NCI-H774 (cell line): Measurements from ENCODE around the gene SELENOO.
"Not testable (repeated sequence)": the region's sequence is repeated elsewhere in the genome, so short reads cannot be mapped to it uniquely, and the experiment has no call there.

Source experiments
- DNase-seq: peaks from one replicate; lab custom pipeline; 2025; lab: John Stamatoyannopoulos, UW

Gene SELENOO

DNA sequence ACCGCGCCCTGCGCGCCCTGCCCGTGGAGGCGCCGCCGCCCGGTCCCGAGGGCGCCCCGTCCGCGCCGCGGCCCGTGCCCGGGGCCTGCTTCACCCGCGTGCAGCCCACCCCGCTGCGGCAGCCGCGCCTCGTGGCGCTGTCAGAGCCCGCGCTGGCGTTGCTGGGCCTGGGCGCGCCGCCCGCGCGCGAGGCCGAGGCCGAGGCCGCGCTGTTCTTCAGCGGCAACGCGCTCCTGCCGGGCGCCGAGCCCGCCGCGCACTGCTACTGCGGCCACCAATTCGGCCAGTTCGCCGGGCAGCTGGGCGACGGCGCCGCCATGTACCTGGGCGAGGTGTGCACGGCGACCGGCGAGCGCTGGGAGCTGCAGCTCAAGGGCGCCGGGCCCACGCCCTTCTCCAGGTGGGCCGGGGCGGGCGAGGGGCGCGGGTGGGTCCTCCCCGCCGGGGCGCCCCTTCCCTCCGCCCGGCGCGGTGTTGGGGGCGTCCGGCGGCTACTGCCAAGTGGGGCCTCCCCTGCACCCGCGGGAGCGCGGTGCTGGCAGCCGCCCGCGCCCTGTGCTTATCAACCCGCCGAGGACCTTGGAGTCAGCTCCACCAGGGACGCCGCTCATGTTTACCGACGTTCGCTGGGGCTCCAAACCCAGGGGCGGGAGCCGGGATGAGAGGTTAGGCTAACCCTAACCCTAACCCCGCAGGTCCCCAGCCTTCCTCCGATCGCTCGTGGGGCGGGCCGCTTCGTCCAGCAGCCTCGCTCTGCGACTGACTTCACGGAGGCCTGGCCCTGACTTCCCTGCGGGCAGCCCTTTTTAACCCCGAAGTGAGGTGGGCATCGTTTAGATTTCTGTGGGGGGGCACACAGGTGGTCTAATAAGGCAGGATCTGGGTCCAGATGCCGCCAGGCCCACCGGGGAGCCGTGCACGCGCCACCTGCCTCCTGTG lies 649 bp downstream of the SELENOO start:
- DNase-seq = no peak

DNA sequence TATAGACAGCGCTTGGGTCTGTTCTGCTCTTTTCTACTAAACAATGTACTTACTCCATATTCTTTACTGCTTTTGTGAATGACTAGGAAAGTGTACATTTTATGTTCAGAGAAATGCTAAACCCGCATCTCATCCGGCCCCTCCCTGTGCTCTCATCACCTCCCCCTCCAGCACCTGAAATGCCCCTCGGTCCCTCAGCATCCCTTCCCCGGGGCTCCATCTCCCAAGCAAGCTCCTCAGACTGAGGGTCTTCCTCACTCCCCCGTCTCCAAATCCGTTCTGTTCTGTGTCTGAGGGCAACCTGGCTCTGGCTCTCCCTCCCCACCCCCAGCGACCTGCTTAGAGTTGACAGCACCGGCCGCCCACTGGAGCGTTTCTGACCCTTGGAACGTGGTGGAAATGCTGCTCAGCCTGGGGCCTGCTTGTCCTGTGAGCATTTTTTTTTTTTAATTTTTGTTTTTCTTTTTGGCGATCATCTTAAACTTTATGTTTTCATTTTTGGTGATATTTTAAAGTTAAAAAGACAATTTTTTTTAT lies 1.4 kb downstream of the SELENOO start:
- DNase-seq = no peak

DNA sequence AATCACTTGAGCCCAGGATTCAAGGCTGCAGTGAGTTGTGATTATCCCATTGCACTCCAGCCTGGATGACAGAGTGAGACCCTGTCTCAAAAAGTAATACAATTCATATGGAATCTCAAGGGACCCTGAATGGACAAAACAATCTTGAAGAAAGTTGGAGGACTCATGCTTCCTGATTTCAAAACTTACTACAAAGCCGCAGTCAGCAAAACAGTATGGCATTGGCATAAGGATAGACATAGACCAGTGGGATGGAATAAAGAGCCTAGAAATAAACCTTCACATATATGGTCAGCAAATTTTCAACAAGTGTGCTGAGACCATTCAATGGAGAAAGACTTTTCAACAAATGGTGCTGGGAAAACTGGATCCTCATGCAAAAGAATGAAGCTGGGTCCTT lies 2.5 kb downstream of the SELENOO start:
- DNase-seq = no peak

DNA sequence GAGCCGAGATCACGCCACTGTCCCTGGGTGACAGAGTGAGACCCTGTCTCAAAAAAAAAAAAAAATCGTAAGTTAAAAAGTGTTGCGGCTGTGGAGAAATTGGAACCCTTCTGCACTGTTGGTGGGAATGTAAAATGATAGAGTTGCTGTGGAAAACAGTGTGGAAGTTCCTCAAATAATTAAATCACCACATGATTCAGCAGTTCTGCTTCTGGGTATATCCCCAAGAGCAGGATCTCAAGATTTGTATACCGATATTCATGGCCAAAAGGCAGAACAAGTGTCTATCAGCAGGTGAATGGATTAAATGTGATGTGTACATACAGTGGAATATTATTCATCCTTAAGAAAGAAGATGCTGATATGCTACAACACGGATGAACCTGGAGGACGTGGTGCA lies 3.8 kb downstream of the SELENOO start:
- DNase-seq = no peak

DNA sequence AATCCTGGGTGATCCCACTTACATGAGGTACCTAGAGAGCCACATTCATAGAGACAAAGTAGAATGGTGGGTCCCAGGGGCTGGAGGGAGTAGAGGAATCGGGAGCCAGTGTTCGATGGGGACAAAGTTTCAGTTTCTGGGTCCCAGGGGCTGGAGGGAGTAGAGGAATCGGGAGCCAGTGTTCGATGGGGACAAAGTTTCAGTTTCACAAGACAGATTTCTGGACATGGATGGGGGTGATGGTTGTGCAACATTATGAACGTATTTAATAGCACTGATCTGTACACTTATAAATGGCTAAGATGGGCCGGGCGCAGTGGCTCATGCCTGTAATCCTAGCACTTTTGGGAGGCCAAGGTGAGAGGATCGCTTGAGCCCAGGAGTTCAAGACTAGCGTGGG lies 4.2 kb downstream of the SELENOO start:
- DNase-seq = not testable (repeated sequence)

DNA sequence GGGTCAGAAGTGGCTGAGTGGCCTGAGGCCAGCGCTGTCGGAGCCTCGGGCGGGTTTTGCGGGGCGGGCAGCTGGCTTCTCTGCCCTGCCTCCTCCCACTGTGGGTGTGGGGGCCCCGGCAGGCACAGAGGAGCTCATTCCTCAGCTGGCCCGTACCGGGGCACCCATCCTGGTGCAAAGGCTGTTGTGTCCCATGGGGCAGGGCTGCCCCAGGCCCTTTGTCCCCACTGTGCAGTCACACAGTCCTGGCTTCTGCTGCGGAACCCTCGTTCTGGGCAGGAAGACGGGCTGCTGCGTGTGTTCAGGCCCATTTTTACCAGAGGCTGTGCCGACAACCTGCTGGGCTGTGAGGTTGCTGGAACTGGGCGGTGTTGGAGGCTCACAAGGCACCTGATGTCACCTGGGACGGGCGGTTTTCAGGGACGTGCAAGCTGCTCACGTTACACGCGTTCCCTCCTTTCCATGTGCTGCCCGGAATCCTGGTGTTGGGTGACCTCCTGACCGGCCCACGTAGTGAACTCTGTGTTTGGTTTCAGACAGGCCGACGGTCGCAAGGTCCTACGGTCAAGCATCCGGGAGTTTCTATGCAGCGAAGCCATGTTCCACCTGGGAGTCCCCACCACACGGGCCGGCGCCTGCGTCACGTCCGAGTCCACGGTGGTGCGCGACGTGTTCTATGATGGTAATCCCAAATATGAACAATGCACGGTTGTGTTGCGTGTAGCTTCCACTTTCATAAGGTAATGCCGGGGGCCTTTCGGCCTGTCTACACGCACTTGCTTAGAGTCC lies 5.2 kb downstream of the SELENOO start:
- DNase-seq = no peak

DNA sequence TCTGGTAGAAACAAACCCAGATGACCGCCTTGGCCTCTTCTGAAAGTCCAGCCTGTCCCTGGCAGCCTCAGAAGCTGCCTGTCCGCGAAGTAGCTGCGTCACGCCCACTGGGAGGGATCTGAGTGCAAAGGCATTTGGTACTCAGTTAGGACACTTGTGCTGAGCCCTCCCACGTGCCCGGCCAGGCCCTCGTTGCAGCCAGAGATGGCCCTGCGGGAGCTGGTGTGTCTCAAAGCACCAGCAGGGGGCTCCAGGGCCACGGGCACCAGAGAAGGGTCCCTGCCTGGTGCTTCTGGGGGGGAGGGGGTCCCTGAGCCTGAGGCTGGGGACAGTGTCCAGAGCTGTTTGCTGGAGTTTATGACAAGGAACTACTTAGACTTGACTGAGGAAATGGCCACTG lies 5.8 kb downstream of the SELENOO start:
- no peak for DNase-seq

DNA sequence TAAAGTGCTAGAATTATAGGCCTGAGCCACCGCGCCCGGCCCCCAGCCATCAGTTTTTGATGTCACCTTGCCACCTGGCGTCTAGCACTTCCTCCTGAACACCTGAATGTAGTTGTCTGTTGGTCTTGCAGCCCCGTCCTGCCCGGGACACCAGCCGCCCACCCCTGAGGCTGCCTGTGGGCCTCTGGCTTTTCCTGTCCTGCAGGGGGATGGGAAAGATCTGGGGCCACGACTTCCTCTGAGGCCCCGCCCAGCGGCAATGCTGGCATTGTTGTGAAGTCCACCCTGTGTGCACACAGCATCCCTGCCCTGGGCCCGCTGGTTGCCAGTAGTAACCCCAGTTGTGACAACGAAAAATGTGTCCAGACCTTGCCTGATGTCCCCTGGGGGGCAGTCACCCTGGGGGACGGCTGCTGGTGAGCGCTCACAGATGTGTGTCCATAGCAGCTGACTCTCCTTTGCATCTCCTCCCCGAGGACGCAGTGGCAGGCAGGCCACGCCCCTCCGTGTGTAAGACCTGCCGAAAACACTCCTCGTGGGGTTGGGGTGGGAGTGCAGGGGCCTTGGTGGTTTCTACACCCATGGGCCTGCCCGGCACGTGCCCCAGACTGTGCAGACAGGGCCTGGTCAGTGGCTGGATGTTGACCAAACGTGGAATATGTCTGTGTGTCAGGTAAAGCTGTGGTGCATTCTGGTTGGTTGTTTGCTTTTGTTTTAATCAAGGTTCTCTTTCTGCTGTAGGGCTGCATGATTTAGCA lies 6.8 kb downstream of the SELENOO start:
- DNase-seq = no peak

DNA sequence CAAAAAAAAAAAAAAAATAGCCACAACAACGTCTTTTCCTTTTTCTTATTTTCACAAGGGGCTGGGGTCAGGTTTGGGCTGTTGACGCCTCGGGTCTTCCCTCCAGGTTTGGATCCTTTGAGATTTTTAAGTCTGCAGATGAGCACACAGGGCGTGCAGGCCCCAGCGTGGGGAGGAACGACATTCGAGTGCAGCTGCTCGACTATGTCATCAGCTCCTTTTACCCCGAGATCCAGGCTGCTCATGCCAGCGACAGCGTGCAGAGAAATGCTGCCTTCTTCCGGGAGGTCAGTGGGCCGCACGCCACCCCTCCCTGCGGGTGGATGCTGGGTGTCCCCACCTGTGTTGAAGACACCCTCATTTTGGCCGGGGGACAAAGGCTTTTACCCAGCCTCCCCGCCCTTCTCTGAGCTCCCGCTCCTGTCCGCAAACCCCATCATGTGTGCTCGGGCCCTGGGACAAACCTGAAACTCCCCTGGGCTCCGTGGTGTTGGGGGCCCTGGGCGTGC lies 7.7 kb downstream of the SELENOO start:
- no peak for DNase-seq

DNA sequence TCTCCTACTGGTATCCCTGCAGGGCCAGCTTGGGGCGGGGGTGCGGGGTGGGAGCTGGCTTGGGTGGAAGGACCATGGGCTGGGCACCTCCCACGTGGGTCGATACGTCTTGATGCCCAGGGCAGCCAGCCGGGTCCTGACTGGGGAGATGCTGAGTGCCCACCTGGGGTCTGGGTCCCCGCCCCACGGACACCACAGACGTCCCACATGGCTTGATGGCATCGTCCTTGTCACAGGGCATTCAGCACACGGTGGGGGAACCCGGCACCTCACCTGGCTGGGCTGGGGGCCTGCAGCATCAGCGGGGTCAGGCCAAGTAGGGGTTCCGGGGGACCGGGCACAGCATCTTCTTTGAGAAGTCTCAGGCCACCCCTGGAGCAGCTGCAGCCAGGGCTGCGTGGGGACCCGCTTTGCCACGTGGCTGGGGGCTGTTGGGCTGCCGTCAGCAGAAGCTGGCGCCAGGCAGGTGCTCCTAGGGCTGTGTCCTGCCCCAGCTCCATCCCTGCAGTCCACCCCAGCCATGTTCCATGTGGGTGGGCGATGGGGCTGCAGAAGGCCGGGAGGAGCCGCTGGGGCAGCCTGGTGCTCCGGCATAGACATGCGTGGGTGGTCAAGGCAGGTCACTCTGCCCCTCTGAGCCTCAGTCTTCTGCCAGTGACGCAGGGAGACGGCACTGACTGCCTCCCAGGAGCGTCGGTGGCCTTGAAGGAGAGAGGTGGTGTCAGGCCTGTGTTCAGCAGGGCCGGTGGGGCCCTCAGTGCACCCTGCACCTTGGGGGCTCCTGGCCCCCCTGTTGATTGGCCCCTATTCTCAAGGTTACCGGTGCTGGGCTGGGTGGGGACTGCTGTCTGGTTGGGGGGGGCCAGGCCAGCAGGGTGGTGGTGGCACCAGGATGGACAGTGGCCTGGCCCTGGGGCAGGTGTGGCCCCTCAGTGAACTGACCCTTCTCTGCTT lies 8.4 kb downstream of the SELENOO start:
- DNase-seq = no peak

DNA sequence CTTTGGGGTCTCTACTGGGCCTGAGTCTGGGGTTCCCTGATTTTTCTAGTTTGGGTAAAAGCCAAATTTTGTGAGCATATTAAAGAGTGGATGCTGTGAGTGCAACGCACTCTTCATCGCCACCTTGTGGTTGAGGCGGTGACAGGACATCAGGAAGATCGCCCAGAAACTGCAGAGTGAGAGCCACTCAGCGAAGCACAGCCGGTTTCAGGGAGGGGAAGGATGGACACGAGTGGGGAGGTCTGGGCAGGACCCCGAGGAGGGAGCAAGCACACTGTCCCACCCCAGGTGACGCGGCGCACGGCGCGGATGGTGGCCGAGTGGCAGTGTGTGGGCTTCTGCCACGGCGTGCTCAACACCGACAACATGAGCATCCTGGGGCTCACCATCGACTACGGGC lies 9.1 kb downstream of the SELENOO start:
- DNase-seq = no peak

DNA sequence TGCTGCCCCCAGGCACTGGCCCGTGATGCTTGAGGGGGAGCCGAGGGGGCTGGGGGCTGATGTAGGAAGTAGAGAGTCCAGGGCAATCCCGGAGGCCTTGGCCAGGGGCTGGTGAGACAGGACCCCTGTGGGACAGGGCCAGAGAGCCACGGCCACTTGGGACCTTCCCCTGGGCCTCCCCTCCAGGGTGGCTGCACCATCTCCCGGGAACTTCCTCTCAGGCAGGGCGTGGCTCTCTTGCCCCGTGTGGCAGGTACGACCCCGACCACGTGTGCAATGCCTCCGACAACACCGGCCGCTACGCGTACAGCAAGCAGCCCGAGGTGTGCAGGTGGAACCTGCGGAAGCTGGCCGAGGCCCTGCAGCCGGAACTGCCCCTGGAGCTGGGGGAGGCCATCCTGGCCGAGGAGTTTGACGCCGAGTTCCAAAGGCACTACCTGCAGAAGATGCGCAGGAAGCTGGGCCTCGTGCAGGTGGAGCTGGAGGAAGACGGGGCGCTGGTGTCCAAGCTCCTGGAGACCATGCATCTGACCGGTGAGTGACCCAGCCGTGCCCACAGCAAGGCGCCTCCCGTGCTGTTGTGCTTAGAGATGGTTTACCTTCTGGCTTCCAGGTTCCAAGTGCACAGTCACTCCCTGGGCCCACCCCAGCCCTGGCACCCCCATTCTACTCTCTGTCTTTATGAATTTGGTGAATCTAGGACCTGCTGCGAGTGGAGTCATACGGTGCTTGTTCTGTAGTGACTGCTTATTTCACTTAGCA lies 9.7 kb downstream of the SELENOO start:
- DNase-seq = no peak

DNA sequence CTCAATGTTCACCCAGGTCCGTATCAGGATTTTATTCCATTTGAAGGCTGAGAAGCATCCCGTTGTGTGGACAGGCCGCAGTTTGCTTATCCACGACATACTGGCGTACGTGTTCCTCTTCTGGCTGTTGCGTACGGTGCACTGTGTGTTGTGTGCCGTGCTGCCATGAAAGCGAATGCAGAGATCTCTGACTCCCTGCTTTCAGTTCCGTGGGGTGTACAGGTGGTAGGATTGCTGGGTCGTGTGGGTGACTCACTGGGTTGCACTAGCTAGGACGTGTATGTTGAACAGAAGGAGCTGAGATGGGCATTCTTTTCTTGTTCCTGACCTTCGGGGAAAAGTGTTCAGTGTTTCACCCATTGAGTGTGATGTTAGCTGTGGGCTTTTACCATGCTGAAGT lies 10.3 kb downstream of the SELENOO start:
- no peak for DNase-seq

DNA sequence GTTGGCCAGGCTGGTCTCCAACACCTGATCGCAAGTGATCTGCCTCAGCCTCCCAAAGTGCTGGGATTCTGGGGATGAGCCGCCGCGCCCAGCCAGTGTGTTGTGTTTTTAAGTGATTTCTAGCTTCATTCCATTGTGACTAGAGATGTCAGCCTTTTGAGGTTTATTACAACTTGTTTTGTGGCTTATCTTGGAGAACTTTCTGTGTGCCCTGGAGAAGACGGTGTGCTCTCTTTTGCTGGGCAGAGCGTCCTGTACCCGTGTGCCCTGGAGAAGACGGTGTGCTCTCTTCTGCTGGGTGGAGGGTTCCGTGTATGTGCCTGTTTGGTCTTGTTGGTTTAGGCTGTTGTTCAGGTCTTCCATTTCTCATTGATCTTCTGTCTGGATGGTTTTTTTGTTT lies 12.5 kb downstream of the SELENOO start:
- DNase-seq = no peak

DNA sequence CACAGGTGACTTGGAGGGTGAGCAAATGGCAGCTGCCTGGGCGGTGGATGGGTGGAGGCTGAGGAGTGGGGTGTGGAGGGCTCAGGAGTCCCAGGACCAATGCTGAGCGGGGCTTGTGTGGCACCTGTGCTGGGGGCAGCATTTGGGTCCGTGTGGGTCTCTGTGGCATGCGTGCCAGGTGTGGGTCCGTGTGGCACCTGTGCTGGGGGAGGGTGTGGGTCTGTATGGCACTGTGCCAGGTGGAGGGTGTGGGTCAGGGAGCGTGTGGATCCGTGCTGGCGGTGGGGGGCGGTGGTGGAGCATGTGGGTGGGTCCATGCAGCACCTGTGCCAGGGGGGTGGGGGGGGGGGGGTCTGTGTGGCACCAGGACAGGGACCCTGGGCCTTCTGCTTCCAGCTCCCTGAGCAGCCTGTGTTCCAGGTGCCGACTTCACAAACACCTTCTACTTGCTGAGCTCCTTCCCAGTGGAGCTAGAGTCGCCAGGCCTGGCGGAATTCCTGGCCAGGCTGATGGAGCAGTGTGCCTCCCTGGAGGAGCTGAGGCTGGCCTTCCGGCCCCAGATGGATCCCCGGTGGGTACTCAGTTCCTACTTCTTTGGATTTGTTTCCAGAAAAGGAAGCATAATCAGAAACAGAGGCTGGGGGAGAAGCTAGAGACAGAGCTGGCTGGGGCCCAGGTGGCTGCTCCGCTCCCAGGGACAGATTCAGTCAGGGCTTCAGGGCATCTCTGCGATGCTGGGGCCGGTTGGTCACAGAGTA lies 14.7 kb downstream of the SELENOO start:
- no peak for DNase-seq

DNA sequence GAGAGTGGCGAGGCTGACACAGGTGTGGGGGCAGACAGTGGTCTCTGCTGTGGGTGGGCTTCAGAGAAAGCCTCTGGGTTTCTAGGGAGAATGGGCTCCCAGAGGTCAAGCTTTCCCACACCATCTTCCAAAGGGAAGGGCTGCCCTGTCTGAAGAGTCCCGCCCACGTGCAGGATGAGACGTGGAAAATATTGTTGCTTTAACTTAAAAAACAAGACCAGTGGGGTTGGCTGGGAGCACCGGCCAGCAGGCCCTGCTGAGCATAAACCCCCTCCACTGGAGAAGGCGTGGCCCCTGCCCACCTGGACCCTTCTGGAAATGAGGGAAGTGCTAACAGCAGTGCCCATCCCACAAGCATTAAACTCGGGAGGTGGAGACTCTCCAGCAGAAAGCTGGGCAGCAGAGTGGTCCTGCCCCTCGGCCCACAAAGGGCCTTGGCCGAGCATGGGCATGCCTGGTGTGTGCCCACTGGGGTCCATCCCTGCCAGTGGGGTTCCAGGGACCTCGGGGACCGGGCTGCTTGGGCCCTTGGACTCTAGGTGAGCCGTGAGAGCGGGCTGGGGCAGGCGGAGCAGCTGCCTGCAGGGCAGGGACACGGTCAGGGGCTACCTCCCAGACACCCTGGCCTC lies 15.4 kb downstream of the SELENOO start:
- no peak for DNase-seq

DNA sequence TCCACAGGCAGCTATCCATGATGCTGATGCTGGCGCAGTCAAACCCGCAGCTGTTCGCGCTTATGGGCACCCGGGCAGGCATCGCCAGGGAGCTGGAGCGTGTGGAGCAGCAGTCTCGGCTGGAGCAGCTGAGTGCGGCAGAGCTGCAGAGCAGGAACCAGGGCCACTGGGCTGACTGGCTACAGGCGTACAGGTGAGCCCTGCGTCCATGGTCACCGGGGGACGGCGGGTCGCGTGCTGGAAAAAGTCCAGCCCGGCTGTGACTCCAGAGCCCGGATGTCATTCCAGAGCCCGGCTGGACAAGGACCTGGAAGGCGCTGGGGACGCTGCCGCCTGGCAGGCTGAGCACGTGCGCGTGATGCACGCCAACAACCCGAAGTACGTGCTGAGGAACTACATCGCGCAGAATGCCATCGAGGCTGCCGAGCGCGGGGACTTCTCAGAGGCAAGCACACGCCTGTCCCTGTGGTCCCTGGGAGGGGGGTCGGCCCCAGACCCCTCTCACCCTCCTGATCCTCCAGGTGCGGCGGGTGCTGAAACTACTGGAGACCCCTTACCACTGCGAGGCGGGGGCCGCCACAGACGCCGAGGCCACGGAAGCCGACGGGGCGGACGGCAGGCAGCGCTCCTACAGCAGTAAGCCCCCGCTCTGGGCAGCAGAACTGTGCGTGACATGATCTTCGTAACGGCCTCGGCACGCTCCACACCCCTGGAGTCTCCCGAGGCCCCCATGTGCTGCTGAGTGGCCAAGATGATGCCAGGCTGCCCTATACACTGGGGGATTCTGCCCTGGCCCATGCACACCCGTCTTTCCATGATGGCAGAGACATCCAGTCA lies 16.1 kb downstream of the SELENOO start:
- DNase-seq = no peak
